Globus pallidus (tissue), 1 donor: Measurements from ENCODE around the gene NABP2.
"Not testable (repeated sequence)": the region's sequence is repeated elsewhere in the genome, so short reads cannot be mapped to it uniquely, and the experiment has no call there.

Source experiments
- DNase-seq: peaks from one replicate; pipeline ENCODE4 v3.0.0-alpha.2; 2015; ENCODE audit warnings: low spot score

The NABP2 gene

DNA sequence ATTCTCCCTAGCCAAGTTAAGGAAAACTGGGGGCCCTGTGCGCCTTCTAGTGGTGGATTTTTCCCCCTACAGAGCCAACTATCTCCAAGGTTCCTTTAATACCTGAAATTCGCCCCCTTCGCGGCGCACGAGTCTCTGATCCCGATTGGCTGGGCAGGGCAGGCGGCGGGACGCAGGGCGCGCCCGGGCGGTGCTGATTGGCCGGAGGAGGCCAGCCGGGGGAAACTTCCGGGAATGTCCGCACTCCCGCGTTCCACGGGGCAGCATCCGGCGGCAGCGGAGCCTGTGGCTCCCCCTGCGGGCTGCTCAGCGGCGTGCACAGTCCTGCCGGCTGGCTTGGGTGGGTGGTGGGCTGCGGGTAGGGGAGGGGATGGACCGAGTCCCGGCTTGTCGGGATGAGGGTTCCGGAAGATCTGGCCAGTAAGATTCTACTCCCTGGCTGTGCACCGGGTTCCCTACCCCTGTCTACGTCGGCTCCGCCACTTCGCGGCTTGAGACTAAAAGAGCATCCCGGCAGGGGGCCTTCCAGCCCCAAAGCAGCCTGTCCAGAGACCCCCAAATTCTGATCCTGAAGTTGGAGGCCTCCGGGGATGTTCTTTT lies at the start of gene NABP2:
Gene NABP2 (plus strand): TSS at position 241 of the 600 bp plus-strand sequence. CDS start 515 bp downstream, outside the sequence.
- peak; percentile 96 for DNase-seq

DNA sequence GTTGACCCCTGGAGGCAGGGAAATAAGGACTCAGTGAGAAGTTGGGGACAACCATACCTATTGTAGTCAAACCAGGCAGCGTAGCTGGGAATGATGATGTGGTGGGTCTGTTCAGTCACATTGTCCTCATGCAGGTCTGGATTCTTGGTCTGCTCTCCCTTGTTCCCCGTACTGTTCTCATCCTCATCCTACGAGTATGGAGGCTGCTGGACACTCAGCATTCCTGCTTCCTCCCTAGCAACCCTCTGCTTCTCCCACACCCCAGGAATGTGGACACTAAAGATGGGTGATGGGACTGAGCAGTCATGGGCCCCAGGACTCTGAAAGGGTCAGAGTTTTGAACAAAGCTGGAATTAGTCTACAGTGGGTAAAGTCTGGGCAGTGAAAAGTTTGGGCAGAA lies 45.8 kb upstream of the NABP2 start:
- DNase-seq, result no peak

DNA sequence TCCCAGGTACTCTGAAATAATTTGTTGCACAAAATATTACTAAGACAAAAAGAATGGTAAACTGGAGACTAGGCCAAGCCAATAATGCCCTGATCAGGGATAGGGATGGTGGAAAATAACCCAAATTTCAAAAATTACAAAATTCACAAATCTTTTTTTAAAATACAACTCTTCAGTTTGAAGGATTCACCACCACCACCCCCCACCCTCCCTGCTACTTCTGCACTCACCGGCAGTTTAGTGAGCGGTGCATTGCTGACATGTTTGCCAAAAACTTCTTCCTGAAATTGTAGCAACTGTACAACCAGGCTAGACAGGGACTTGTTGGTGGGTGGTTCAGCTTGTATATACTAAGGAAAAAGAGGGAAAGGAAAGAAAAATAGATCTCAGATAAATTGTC lies 37.2 kb upstream of the NABP2 start:
- DNase-seq, result no peak

DNA sequence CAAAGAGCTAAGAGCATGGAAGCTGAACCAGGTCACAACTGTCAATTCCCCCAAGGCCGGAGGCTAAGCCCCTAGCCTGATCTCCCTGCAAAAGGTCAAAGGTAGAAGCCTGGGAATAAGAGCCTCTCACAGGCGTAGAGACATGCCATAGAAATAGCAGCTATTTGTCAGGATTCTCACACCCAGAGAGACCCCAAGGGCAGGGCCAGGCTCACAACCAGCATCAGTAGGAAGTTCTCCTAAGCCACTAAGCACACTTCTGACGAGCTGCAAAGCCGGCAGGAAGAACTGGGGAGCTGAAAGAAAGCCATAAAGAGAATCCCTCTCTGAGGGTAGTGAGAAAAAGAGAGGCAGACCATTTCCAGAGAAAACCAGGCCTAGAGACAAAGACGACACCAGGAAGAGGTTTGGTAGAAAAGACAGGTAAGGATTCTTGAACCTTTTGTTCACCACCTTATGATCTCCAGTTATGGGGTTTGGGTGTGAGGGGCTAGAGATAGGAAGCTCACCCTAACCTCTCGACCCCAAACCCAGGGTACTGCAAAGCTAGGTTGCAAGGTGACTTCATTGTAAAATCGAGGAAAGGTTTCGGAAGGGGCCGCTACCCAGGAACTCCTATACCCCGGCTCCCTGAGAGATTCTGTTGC lies 35.9 kb upstream of the NABP2 start:
- DNase-seq, result no peak

- no peak for DNase-seq
Measured at GRCh38 chr12:56188778-56189098, 35.4 kb upstream of the NABP2 start.

GRCh38 chr12:56189099-56189917 lies 34.8 kb upstream of the NABP2 start, which contains the start of gene SMARCC2:
TSS of gene SMARCC2 (minus strand) at chr12:56189483. CDS start at chr12:56189461, 22 bp downstream.
- peak; percentile 80 for DNase-seq

DNA sequence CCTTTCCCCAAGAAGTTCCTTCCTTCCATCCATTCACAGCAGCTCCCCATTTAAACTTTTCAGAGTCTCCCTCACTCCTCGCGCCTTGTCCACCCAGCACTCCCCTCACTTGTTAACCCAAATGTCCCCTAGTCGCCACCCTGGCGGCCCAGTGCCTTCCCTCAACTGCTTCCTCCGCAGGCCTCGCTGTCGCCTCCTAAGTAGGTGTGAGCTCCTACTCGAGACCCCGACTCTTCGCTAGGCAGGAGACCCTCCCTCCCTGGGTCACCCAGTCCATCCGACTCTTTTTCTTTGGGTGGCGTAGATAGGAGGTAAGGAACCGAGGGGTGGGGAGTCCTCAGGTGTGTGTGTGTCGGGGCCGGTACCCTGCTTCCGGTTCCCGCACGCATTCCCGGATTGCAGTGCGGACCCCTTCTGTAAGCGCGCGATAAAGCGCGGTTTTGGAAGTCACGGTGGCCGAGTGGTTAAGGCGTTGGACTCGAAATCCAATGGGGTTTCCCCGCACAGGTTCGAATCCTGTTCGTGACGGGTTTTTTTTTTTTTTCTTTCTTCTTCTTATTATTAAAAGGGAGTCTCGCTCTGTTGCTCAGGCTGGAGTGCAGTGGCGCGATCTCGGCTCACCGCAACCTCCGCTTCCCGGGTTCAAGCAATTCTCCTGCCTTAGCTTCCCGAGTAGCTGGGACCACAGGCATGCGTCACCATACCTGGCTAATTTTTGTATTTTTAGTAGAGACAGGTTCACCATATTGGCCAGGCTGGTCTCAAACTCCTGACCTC lies 34.0 kb upstream of the NABP2 start:
- DNase-seq, result peak; percentile 71

DNA sequence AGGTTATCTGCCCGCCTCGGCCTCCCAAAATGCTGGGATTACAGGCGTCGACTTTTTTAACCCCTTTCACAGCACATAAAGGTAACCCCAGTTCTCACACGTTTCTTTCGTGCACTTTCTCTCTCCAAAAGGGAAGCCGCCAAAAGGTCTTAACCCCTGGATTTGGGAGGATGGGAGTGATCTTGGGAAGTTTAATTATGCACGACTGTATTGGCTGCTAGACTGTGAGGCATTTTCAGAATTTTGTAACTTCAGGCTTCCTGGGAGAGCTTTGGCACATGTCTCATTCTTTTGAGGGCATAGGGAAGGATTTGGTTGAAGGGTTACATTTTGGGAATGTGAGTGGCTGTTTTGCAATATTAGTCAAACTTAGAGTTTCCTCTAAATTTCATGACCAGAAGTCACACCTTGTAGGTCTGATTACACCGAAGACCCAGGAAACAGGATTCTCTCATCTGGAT lies 33.4 kb upstream of the NABP2 start:
- DNase-seq, result no peak

DNA sequence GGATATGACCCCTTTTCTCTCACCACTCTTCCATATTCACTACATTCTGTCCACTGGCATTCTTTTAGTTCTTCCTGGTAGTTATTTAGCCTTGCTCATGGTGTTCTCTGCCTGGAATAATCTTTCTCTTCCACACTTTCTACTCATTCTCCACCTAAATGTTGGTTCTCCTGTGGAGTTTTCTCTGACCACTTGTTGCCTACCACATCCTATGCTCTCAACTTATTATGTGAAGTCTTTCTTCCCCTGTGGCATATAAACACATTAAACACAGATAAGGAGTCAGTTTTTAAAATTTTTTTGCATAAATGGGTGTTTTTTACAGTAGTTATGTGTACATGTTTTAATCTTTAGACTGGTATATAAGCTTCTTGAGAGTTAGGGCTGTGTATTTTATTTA lies 31.6 kb upstream of the NABP2 start:
- DNase-seq, result no peak

GRCh38 chr12:56193025-56193578 lies 31.0 kb upstream of the NABP2 start:
- peak; percentile 81 for DNase-seq

DNA sequence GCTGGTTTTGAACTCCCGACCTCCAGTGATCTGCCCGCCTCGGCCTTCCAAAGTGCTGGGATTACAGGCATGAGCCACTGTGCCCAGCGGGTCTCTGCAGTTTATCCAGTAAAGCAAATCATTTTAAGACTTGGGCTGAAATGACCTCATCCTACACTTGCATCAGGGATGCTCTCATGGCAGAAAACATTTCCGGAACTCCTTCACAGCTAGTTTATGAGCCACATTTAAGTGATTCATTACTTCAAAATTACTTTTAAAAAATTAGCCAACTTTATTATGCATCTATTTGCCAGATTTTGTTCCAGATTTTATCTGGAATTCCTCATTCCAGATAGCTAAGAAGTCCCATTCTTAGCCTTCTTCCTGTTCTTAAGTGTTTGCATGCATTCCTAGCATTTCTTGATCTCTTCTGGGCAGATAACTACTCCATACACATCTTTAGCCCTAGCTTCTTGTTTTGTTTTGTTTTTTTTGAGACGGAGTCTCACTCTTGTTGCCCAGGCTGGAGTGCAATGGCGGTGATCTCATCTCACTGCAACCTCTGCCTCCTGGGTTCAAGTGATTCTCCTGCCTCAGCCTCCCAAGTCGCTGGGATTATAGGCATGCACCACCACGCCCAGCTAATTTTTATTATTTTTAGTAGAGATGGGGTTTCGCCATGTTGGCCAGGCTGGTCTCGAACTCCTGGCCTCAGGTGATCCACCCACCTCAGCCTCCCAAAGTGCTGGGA lies 27.2 kb upstream of the NABP2 start:
- DNase-seq, result not testable (repeated sequence)

DNA sequence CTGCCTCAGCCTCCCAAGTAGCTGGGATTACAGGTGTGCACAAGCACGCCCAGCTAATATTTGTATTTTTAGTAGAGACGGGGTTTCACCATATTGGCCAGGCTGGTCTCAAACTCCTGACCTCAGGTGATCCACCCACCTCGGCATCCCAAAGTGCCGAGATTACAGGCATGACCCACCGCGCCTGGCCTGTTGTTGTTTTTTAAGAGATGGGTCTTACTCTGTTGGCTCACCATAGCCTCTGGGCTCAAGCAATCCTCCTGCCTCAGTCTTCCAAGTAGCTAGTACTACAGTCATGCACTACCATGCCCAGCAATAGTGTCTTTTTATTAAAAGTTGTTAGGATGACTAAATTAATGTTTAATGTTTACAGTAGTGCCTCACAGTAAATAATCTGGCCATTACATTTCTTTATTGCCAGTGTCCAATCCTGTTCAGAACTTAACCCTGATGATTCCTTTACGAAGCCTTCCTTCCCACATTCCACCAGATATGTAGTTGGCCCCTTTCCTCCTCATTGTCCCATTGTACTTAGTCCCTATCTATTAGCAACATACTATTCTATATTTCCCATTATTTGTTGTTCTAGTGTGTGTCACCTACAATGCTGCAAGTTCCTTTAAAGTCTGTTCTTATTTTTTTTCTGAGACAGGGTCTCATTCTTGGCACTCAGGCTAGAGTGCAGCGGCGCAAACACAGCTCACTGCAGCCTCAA lies 26.1 kb upstream of the NABP2 start:
- no peak for DNase-seq

GRCh38 chr12:56198836-56199235 lies 25.3 kb upstream of the NABP2 start:
- no peak for DNase-seq

GRCh38 chr12:56202366-56202765 lies 21.8 kb upstream of the NABP2 start:
- DNase-seq, result no peak

- no peak for DNase-seq
Measured at GRCh38 chr12:56202838-56203237, 21.3 kb upstream of the NABP2 start.

- no peak for DNase-seq
Measured at GRCh38 chr12:56204275-56204674, 19.9 kb upstream of the NABP2 start.

DNA sequence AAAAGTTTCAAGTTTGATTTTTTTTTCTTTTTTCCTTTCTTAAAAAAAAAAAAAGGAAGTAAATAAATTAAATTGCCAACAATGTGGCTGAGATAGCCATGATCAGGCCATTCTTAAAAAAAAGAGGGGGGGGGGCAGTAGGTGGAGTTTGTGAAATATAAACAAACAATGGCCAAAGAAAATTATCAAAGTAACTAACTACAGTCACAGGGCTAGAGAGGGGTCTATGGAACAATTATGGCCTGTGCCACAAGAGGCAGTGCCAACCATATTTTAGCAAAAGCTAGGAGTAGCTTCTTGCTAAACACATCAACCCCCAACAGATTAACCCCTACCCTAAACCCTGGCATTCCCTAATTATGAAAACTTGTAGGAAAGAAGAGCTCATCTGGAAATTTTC lies 18.7 kb upstream of the NABP2 start:
- DNase-seq, result no peak

- no peak for DNase-seq
Measured at GRCh38 chr12:56206452-56207166, 17.5 kb upstream of the NABP2 start.

DNA sequence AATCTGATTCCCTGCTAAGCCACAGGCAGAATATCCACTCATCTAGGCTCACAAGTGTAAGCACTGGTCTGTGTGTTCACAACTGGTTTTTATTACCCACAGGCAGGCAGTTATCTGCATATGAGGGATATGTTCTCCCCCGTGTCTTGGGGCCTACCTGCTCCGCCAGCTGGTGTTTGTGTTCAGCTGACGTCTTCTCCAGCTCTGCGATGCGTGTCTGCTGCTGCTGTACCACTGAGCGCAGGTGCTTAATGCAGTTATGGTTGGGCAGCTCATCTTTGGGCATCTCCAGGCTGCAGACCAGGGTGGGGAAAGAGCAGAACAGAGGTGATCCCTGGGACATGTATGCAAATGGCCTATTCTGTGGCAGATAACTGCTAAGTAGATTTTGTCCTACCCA lies 16.1 kb upstream of the NABP2 start:
- DNase-seq, result no peak

DNA sequence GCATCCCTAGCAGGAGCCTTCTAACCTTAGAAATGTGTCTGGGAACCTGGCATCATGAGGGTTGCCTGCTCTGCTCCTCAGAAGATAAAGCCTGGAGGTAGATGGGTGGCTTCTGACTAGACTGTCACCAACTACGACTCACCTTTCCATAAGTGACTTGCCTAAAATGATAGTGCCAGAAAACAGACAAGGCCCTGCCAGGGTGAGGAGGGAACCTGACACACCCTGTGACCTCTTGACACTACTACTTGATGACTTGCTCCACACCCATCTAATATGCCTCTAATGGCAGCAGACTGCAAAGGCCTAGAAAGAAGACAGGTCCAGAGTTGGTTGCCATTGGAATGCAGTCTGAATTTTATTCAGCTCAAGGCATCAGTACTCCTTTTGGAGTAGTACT lies 11.8 kb upstream of the NABP2 start:
- no peak for DNase-seq
